CD4-positive, alpha-beta T cell treated with Interferon alpha-2 for 1 hour (primary cell): ENCODE measurements around the gene IL1R2.

Source experiments
- DNase-seq, 2 donors: peaks; one replicate each; pipeline ENCODE4 v3.0.0-alpha.2; 2020 to 2022

IL1R2 gene

GRCh38 chr2:101975171-101975870 lies 16.4 kb upstream of the IL1R2 start:
- DNase-seq = no peak

GRCh38 chr2:101976891-101977290 lies 14.9 kb upstream of the IL1R2 start:
- DNase-seq = no peak

- DNase-seq = no peak
Observed at GRCh38 chr2:101980368-101980767, 11.4 kb upstream of the IL1R2 start.

- DNase-seq = no peak
Observed at GRCh38 chr2:101981066-101981465, 10.7 kb upstream of the IL1R2 start.

- DNase-seq = no peak
Observed at GRCh38 chr2:101981504-101981903, 10.3 kb upstream of the IL1R2 start.

GRCh38 chr2:101982495-101983029 lies 9.2 kb upstream of the IL1R2 start:
- DNase-seq = no peak

GRCh38 chr2:101983486-101983885 lies 8.3 kb upstream of the IL1R2 start:
- no peak for DNase-seq

DNA sequence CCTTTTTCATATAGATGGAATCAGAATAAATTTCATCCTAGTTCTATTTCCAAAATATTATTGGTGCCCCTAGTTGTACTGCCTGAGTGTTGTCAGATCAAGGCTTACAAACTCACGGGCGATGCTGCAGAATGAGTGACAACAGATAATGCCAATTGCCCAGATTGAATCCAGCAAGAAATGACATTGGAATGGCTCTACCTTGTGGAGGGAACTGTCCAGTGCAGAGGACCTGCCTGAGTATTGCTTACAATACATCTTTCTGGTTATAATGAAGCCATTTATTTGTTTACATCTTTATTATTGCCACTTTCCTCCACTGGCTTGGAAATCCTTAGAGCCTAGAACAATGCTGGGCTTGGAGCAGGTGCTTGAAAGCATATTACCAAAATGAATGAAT lies 7.8 kb upstream of the IL1R2 start:
- no peak for DNase-seq

GRCh38 chr2:101984656-101985055 lies 7.1 kb upstream of the IL1R2 start:
- no peak for DNase-seq

GRCh38 chr2:101985101-101985792 lies 6.5 kb upstream of the IL1R2 start:
- no peak for DNase-seq

- no peak for DNase-seq
Observed at GRCh38 chr2:101985793-101986164, 6.0 kb upstream of the IL1R2 start.

GRCh38 chr2:101986376-101986775 lies 5.4 kb upstream of the IL1R2 start:
- DNase-seq = no peak

DNA sequence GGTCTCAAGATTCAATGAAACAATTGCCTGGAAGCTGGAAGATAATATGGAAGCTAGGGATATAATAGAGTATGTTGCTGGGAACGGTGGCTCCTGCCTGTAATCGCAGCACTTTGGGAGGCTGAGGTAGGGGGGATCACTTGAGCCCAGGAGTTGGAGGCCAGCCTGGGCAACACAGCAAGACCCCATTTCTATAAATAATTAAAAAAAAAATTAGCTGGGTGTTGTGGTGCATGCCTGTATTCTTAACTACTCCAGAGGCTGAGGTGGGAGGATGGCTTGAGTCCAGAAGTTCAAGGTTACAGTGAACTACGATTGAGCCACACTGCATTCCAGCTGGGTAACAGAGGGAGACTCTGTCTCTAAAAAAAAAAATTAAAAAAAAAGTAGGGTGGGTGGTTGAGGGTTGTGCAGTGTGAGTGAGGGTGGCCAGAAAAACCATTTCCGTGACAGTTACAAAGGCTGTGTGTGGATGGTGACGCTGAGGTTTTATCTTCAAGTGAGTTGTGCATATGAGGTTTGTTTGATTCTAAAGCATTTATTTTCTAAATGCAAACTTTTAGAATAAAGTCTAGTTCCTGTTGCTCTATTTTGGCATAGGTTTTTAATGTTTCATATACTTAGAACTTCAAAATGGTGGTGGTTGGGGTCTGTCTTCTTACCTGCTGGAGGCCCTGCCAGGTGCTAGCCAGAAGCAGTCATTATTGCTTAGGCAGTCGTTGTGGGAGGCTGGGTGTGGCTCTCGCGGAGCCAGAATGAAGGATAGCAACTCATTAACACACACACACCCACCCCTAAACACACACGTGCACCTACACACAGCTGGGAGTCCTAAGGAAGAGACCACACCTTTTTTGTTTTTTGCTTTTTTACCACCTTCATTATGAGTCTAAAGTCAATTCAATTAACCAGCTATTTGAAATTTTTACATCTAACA lies 4.7 kb upstream of the IL1R2 start:
- no peak for DNase-seq

DNA sequence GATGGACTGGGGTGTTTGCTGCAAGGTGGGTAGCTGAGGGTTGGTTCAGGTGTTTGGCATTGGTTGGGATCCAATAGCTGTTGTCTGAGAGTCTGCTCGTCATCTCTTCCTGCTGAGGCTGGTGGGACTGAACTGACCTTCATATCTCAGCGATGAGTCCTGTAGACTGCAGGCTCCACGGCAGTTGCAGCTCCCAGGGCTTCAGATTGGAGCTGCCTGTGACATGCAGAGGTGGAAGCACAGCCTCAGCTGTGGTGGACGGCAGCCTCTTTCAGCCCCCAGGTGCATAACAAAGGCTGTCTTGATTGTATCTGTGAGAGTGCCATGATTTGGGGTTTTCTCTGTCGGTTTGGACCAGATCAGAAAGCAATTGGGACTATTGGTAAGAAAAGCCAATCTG lies 3.9 kb upstream of the IL1R2 start:
- DNase-seq = no peak

DNA sequence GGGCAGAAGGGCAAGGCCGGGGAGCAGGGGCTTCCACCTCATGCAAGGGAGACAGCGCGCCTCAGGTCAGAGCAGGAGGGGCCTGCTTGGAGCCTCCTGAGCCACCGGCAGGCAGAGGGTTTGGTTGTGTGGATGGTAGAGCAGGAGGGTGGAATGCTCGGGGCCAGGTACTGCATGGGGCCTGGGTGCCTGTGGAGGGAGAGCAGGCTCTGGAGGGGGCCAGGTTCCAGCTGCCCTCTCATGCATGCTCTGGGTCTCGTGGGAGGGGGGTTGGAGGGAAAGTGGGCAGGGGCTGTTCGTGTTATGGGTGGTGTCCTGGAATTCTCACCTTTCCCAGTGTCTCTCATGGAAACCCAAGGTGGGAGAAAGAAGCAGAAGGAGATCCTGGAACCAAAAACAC lies 3.2 kb upstream of the IL1R2 start:
- DNase-seq = no peak

DNA sequence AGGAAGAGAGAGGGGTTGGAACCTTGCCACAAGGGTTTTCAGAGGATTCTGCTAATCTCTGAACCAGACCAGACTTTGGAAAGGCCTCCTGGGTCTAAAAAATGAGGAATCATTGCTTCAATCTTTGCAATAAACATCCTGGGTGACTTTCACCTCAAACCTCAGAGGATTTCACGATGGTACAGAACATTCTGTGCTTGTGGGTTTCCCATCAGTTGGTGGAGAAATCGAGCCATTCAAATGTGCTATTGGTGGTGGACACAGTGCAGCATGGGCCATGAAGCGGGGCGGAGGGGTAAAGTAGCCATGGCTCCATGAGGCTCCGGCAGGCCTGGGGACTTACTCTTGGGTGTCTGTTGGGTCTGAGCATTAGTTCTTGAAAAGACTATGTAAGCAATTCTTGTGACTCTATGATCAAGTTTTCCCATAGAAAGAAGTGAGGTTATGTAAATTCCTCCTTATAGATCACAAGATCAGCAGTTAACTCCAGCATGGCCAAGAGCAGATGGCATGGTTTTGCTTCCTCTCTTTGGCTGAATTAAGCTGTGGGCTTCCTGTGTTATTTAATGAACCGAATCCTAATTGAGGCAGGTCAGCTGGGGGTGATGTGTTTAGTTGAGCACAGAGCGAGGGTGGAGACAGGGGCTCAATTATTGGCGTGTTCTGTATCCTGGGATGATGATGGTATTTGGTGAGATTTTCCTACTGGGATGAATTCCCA lies 1.9 kb upstream of the IL1R2 start:
- DNase-seq = no peak

DNA sequence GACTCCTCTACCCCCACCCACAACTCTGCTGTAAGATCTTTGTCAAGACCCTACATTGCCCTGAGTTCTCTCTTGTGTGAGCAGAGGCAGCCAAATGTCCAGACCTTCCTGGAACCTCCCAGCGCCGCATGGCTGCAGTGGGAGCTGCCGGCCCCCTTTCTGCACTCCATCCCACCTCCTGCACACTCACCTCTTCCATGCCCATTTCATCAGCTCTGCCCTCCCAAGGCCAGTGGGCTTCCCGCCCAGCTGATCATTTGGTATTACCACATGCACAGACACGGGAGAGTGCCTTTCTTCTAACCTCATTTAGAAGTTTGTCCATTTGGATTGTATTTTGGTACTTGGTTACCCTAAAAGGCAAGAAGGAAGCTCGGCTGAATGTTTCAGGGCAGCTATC lies 2.0 kb downstream of the IL1R2 start:
- no peak for DNase-seq

GRCh38 chr2:101995019-101995418 lies 3.3 kb downstream of the IL1R2 start:
- DNase-seq = no peak

GRCh38 chr2:101995804-101996203 lies 4.0 kb downstream of the IL1R2 start:
- DNase-seq = no peak

DNA sequence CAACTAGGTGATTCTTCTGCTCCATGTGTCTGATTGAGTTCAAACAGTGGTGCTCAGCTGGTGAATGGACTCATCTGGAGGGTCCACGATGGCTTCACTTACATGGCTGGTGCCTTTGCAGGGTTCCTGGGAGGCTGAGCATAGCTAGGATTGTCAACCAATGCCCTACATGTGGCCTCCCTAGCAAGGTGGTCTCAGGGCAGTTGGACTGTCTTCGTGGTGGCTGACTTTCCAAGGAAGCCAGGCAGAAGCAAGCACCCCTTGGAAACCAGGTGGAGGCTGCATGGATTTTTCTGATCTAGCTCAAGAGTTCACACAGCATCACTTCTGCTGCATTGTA lies 6.8 kb downstream of the IL1R2 start:
- DNase-seq = no peak

- no peak for DNase-seq
Observed at GRCh38 chr2:101998896-101999789, 7.4 kb downstream of the IL1R2 start.

DNA sequence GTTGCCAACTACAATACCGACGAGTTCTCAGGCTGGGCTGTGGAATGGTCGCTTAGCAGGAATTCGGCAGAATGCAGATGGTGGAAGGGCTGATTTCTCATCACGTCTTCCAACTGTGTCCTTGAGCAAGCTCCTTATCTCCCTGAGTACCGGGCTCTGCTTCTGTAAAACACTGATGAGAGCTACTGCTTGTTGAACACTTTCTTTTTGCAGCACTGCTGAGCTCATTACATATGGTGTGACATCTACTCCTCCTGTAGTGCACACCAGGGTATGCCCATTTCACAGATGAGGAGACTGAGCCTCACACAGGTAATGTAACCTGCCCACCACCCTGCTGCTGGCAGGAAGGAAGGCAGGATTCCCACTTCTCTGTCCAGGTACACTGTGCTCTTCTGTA lies 8.3 kb downstream of the IL1R2 start:
- no peak for DNase-seq
